CD14-positive monocyte (primary cell): ENCODE measurements around the gene DDN. TPM values are rescaled to one million over a fixed set of nuclear protein-coding genes. Genes with fewer than 3 reads are reported as not detected.
A peak's percentile ranks its signal among the peaks of the same experiment; 100 is the strongest.

Experiments
- DNase-seq, 3 donors: peaks; one replicate each; pipeline ENCODE4 v3.0.0-alpha.2; 2011 to 2022
- H2AFZ ChIP-seq: 2 replicates; pipeline ENCODE4 v1.6.0; 2012; ENCODE audit warnings: mild to moderate bottlenecking, low read depth, low read length, inconsistent platforms; ENCODE audit not compliant: insufficient read depth, poor library complexity, severe bottlenecking
- H3K27ac ChIP-seq, 2 donors: 1 replicate in 1 of 2; 2 replicates in 1 of 2; pipeline ENCODE4 v1.5.1; 2012 to 2013; ENCODE audit warnings: low read length in 2 of 2, control low read depth in 1 of 2, inconsistent platforms in 1 of 2, low read depth in 1 of 2, mild to moderate bottlenecking in 1 of 2
- H3K27me3 ChIP-seq, 2 donors: one replicate each; pipeline versions ENCODE4 v1.6.0 to v1.6.1; 2011 to 2013; ENCODE audit warnings: low read length in 2 of 2; ENCODE audit not compliant: control insufficient read depth in 2 of 2, insufficient read depth in 2 of 2
- H3K36me3 ChIP-seq, 2 donors: replicated peaks in 1 of 2; 1 replicate in 1 of 2; 2 replicates in 1 of 2; pipeline versions ENCODE4 v1.5.1 to v1.6.1; 2012 to 2013; ENCODE audit warnings: low read length in 2 of 2, control low read depth in 1 of 2, inconsistent platforms in 1 of 2, mild to moderate bottlenecking in 1 of 2; ENCODE audit not compliant: insufficient read depth in 2 of 2, control insufficient read depth in 1 of 2
- H3K4me1 ChIP-seq, 2 donors: 1 replicate in 1 of 2; 2 replicates in 1 of 2; pipeline versions ENCODE4 v1.5.1 to v1.6.1; 2012 to 2013; ENCODE audit warnings: low read length in 2 of 2, control low read depth in 1 of 2, inconsistent platforms in 1 of 2, mild to moderate bottlenecking in 1 of 2, moderate library complexity in 1 of 2; ENCODE audit not compliant: insufficient read depth in 2 of 2, control insufficient read depth in 1 of 2
- H3K4me2 ChIP-seq: replicated peaks from 2 replicates; pipeline ENCODE3; 2012; ENCODE audit warnings: low read length, moderate library complexity, mild to moderate bottlenecking; ENCODE audit not compliant: poor library complexity, severe bottlenecking; ENCODE audit errors: extremely low read depth
- H3K4me3 ChIP-seq, 3 experiments: fragments of 200-600 bp in 1 of 3; sonication (generic) in 1 of 3; replicated peaks in 1 of 3; 1 replicate in 2 of 3; 2 replicates in 1 of 3; pipeline ENCODE4 v1.5.1; 2011 to 2013; ENCODE audit warnings: low read length in 3 of 3, mild to moderate bottlenecking in 3 of 3, control low read depth in 2 of 3, low read depth in 2 of 3, inconsistent platforms in 1 of 3, moderate library complexity in 1 of 3
- H3K79me2 ChIP-seq: 2 replicates; pipeline ENCODE4 v1.6.0; 2012; ENCODE audit warnings: mild to moderate bottlenecking, control low read depth, inconsistent platforms, low read length, moderate library complexity; ENCODE audit not compliant: insufficient read depth
- H3K9ac ChIP-seq: 2 replicates; pipeline ENCODE4 v1.6.0; 2017; ENCODE audit warnings: low read length, mild to moderate bottlenecking; ENCODE audit not compliant: insufficient read depth, poor library complexity, severe bottlenecking
- H3K9me3 ChIP-seq, 2 donors: replicated peaks in 1 of 2; 1 replicate in 1 of 2; 2 replicates in 1 of 2; pipeline versions ENCODE4 v1.5.1 to v1.6.1; 2012 to 2013; ENCODE audit warnings: low read length in 2 of 2, control low read depth in 1 of 2; ENCODE audit not compliant: control insufficient read depth in 1 of 2, insufficient read depth in 1 of 2
- H4K20me1 ChIP-seq: 2 replicates; pipeline ENCODE4 v1.6.0; 2012; ENCODE audit warnings: mild to moderate bottlenecking, low read length, control low read depth, moderate library complexity; ENCODE audit not compliant: insufficient read depth
- H3K27ac Mint-ChIP-seq, 7 donors: one replicate each; pipeline ENCODE4 v1.8.0; 2020; ENCODE audit warnings: mild to moderate bottlenecking in 7 of 7, mixed read lengths in 7 of 7, moderate library complexity in 6 of 7, inconsistent platforms in 2 of 7
- H3K27me3 Mint-ChIP-seq, 3 donors: one replicate each; pipeline ENCODE4 v1.8.0; 2021 to 2022; ENCODE audit warnings: low read depth in 3 of 3, mild to moderate bottlenecking in 3 of 3, mixed read lengths in 3 of 3, moderate library complexity in 3 of 3, inconsistent platforms in 1 of 3
- H3K36me3 Mint-ChIP-seq, 2 donors: one replicate each; pipeline ENCODE4 v1.8.0; 2020; ENCODE audit warnings: mixed read lengths in 2 of 2, inconsistent platforms in 1 of 2, mild to moderate bottlenecking in 1 of 2
- H3K4me1 Mint-ChIP-seq: one replicate; pipeline ENCODE4 v1.8.0; 2020; ENCODE audit warnings: mild to moderate bottlenecking, mixed read lengths
- H3K4me3 Mint-ChIP-seq, 2 donors: one replicate each; pipeline ENCODE4 v1.8.0; 2020; ENCODE audit warnings: mild to moderate bottlenecking in 2 of 2, mixed read lengths in 2 of 2, moderate library complexity in 1 of 2
- H3K9me3 Mint-ChIP-seq, 7 donors: one replicate each; pipeline ENCODE4 v1.8.0; 2020 to 2022; ENCODE audit warnings: mixed read lengths in 7 of 7, mild to moderate bottlenecking in 6 of 7, moderate library complexity in 6 of 7, inconsistent platforms in 2 of 7
- WGBS: methylation state at CpG from one replicate; pipeline ENCODE4 v1.1.5; 2013; ENCODE audit warnings: missing lambda C conversion rate; ENCODE audit not compliant: insufficient coverage; 5-methylcytosine and 5-hydroxymethylcytosine counted together
- intact Hi-C, 2 donors: fragments of 100-400 bp; cut with micrococcal nuclease; formaldehyde crosslinking; loops; one replicate each; pipeline versions ENCODE4 v1.15.0 to v1.15.1; 2023
- polyA plus RNA-seq, 3 donors: library from polyadenylated mRNA; depleted of rRNA in 1 of 3; unstranded in 2 of 3; stranded (reverse) in 1 of 3; fragments of 300-500 nt in 2 of 3; fragments of >200 nt in 1 of 3; fragmentation: Illumina TruSeq in 2 of 3; gene quantifications; 1 replicate in 2 of 3; 2 replicates in 1 of 3; pipeline ENCODE4 v1.2.3, GENCODE V29; 2012 to 2021
- TF ChIP-seq, protein P1 (sequence below): fragments of 200-600 bp; IDR thresholded peaks from one replicate; pipeline ENCODE4 v1.8.0; 2022; ENCODE audit warnings: antibody characterized with exemption, mild to moderate bottlenecking

The DDN gene
- polyA plus RNA-seq, 3 donors, result 0.27 TPM; not detected in 2

DNA sequence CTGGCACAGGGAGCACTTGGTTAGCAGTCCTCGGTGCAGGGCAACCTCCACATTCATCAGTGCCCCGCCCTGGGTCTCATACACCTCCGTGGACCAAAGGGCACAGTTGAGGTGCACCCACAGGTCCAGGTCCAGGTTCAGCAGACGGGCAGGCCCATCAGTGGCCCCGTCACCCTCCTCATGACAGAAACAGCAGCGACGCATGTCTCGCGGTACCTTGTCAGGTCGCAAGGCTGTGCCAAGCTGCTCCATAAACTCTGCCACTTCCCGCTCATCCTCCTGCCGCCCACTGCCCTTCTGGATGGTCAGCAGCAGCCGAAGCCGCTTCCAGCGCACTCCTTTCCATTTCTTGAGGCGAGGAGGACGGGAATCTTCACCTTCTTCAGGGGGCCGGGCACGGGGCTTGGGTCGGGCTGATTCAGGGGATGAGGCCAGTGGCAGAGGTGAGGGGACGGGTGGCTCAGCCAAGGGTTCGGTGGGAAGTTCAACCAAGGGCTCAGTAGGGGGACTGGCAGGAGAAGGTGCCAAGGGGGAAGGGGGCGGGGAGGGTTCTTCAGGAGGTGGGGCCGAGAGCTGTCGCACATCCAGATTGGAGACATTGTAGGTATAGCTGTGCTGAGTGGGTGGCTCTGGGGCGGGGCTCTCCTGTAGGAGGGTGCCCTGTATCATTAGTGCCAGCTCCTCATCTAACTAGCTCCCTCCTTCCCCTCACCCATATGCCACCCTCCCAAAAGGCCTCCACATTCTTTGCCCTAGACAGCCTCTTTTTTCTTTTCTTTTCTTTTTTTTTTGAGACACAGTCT is 27.7 kb upstream of the DDN start:
- intact Hi-C loops, result no loop called here
- H3K36me3 ChIP-seq, result peaks cover 95 to 100% of the 10 kb centered on the region in 2 donors
- H3K4me2 ChIP-seq, result no peak overlapping the region
- Mint-ChIP-seq H3K36me3 (peaks cover 80 to 96% of the 10 kb centered on the region in 2 donors), H3K9me3 (no peaks in the 10 kb centered on the region), H3K4me3 (no peak overlapping the region), H3K27me3 (peaks cover 0 to 1% (median 0%) of the 10 kb centered on the region in 3 donors), H3K27ac (peak overlapping the region in 5 of 7 donors; percentile 11 to 90 (median 83)), H3K4me1 (peaks cover 14% of the 10 kb centered on the region)
- no peaks in the 10 kb centered on the region for H3K9me3 ChIP-seq
- over 99% methylated on average over 23 of the region's 26 CpGs for WGBS
- H2AFZ ChIP-seq, result no peak overlapping the region
- no peaks in the 10 kb centered on the region for H3K27me3 ChIP-seq
- H4K20me1 ChIP-seq, result peaks cover 77% of the 10 kb centered on the region
- peak in 1 of 3 donors; percentile 4 for DNase-seq
- H3K27ac ChIP-seq, result no peak overlapping the region
- no peak overlapping the region for H3K9ac ChIP-seq
- peaks cover 10% of the 10 kb centered on the region for H3K79me2 ChIP-seq
- no peak overlapping the region for H3K4me3 ChIP-seq
- TF ChIP-seq, protein P1, sequence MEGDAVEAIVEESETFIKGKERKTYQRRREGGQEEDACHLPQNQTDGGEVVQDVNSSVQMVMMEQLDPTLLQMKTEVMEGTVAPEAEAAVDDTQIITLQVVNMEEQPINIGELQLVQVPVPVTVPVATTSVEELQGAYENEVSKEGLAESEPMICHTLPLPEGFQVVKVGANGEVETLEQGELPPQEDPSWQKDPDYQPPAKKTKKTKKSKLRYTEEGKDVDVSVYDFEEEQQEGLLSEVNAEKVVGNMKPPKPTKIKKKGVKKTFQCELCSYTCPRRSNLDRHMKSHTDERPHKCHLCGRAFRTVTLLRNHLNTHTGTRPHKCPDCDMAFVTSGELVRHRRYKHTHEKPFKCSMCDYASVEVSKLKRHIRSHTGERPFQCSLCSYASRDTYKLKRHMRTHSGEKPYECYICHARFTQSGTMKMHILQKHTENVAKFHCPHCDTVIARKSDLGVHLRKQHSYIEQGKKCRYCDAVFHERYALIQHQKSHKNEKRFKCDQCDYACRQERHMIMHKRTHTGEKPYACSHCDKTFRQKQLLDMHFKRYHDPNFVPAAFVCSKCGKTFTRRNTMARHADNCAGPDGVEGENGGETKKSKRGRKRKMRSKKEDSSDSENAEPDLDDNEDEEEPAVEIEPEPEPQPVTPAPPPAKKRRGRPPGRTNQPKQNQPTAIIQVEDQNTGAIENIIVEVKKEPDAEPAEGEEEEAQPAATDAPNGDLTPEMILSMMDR, result no peak
- H3K4me1 ChIP-seq, result no peaks in the 10 kb centered on the region

DNA sequence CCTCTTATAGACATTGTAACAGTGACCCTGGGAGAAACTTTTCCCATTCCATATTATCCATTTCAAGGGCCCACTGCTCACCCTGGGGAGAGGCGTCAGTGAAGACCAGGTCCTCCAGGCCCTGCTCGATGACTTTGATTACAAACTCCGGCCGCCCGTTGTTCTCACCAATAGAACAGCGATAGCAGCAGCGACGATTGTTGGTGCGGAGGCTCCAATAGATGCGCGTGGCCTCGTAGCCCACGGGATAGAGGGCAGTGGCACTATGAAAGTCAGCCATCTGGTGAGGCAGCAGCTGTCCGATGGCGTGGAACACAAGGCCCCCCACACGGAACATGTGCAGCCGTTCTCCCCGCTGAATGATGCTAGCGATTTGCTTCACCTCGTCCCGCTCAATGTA is 26.9 kb upstream of the DDN start:
- TF ChIP-seq, protein P1, result no peak
- H3K27ac Mint-ChIP-seq, result peak overlapping the region in 5 of 7 donors; percentile 2 to 75 (median 18)
- Histone ChIP-seq H3K36me3 (peaks cover 95 to 100% of the 10 kb centered on the region in 2 donors), H3K4me2 (no peak overlapping the region), H3K9ac (no peak overlapping the region), H2AFZ (no peak overlapping the region), H4K20me1 (peaks cover 69% of the 10 kb centered on the region), H3K27ac (peak overlapping the region in 1 of 2 donors; percentile 26), H3K27me3 (no peaks in the 10 kb centered on the region), H3K79me2 (peaks cover 10% of the 10 kb centered on the region), H3K4me3 (no peak overlapping the region), H3K4me1 (no peaks in the 10 kb centered on the region), H3K9me3 (no peaks in the 10 kb centered on the region)
- no peak overlapping the region for H3K4me3 Mint-ChIP-seq
- 99% methylated on average over 21 of the region's 21 CpGs for WGBS
- no peak for DNase-seq
- no peaks in the 10 kb centered on the region for H3K9me3 Mint-ChIP-seq
- H3K36me3 Mint-ChIP-seq, result peaks cover 81 to 96% of the 10 kb centered on the region in 2 donors
- peaks cover 14% of the 10 kb centered on the region for H3K4me1 Mint-ChIP-seq
- H3K27me3 Mint-ChIP-seq, result no peaks in the 10 kb centered on the region
- intact Hi-C loops, result no loop called here
